Retina (tissue), 1 donor: Measurements from ENCODE around the gene IRAK1.
"Not testable (repeated sequence)": the region's sequence is repeated elsewhere in the genome, so short reads cannot be mapped to it uniquely, and the experiment has no call there.

Experiments
- DNase-seq: peaks from one replicate; pipeline ENCODE4 v3.0.0-alpha.2; 2016

Gene IRAK1

GRCh38 chrX:153993978-153994377, 25.7 kb downstream of the IRAK1 start:
- no peak for DNase-seq

GRCh38 chrX:153993079-153993478, 26.6 kb downstream of the IRAK1 start:
- no peak for DNase-seq

- no peak for DNase-seq
Measured at GRCh38 chrX:153992180-153992579, 27.5 kb downstream of the IRAK1 start.

GRCh38 chrX:153991013-153991580, 28.6 kb downstream of the IRAK1 start:
- DNase-seq = no peak

GRCh38 chrX:153989973-153990655, 29.6 kb downstream of the IRAK1 start:
- no peak for DNase-seq

- no peak for DNase-seq
Measured at GRCh38 chrX:153988493-153988892, 31.2 kb downstream of the IRAK1 start.

- DNase-seq = no peak
Measured at GRCh38 chrX:153984351-153985178, 35.1 kb downstream of the IRAK1 start.

- no peak for DNase-seq
Measured at GRCh38 chrX:153983321-153983801, 36.3 kb downstream of the IRAK1 start.

- no peak for DNase-seq
Measured at GRCh38 chrX:153981771-153982533, 37.8 kb downstream of the IRAK1 start.

- DNase-seq = no peak
Measured at GRCh38 chrX:153981231-153981630, 38.5 kb downstream of the IRAK1 start.

GRCh38 chrX:153980394-153980793, 39.3 kb downstream of the IRAK1 start:
- DNase-seq = not testable (repeated sequence)

GRCh38 chrX:153974726-153975286, 44.9 kb downstream of the IRAK1 start:
- DNase-seq = no peak

- no peak for DNase-seq
Measured at GRCh38 chrX:153974003-153974725, 45.5 kb downstream of the IRAK1 start.

GRCh38 chrX:153973127-153974002, 46.3 kb downstream of the IRAK1 start:
- peak; percentile 39 for DNase-seq

GRCh38 chrX:153972368-153973126, 47.2 kb downstream of the IRAK1 start, which contains the start of gene TMEM187:
TMEM187 (plus strand) TSS chrX:153972754; CDS start chrX:153982063, 9,309 bp downstream.
- DNase-seq = peak; percentile 87

- peak; percentile 98 for DNase-seq
Measured at GRCh38 chrX:153971450-153972367, 48.0 kb downstream of the IRAK1 start, which contains the start of gene HCFC1. HCFC1 (minus strand) TSS chrX:153971818; CDS start chrX:153970840, 978 bp downstream.

- DNase-seq = peak; percentile 92
Measured at GRCh38 chrX:153971124-153971449, 48.6 kb downstream of the IRAK1 start.

- peak; percentile 91 for DNase-seq
Measured at GRCh38 chrX:153970357-153971123, 49.2 kb downstream of the IRAK1 start.
